HepG2 (cell line): ENCODE results near the gene KCTD8. TPM values are rescaled to one million over a fixed set of nuclear protein-coding genes. Genes with fewer than 3 reads are reported as not detected.

Experiments
- ATAC-seq: fragments of 200-7000 bp; cut with Tn5 transposase; 3 replicates; pipeline ENCODE4 v1.9.1; 2020; ENCODE audit warnings: mild to moderate bottlenecking, moderate library complexity
- BruUV-seq: library from RNA; stranded (reverse); fragments of 400-500 nt; replicated peaks from 2 replicates; lab custom pipeline; 2021; lab: Mats Ljungman, UMichigan
- CTCF ChIA-PET: fragments of 300-600 bp; formaldehyde crosslinking; extraction: SDS; loops from one replicate; lab custom pipeline; 2021; ENCODE audit warnings: low total read pairs, inconsistent platforms, low intra/inter-chr PET ratio; lab: Yijun Ruan, JAX
- POLR2A ChIA-PET: fragments of 350-600 bp; sonication (Branson Sonifier 250); formaldehyde crosslinking; loops from one replicate; lab custom pipeline; 2020; ENCODE audit warnings: antibody characterized with exemption, inconsistent platforms; lab: Yijun Ruan, JAX
- DNase-seq: peaks from one replicate; pipeline ENCODE4 v3.0.0-alpha.2; 2015; ENCODE audit warnings: low spot score
- FAIRE-seq: peaks from 3 replicates; lab custom pipeline; 2011; peaks lifted over from hg19 to GRCh38; lab: Jason Lieb, UNC
- H2AFZ ChIP-seq: one replicate; pipeline ENCODE4 v1.6.1; 2011; ENCODE audit warnings: low read length, inconsistent platforms
- H3K27ac ChIP-seq: fragments of 300-600 bp; 3 replicates; pipeline ENCODE4 v1.8.0; 2011; ENCODE audit warnings: mixed run types, mild to moderate bottlenecking, mixed read lengths, low read length, inconsistent platforms; ENCODE audit not compliant: insufficient read depth; ENCODE audit errors: extremely low read length
- H3K27me3 ChIP-seq, 2 experiments: fragments of 200-600 bp in 1 of 2; 2 replicates in 1 of 2; 3 replicates in 1 of 2; pipeline versions ENCODE4 v1.6.0 to v1.8.0; 2011; ENCODE audit warnings: low read length in 2 of 2, mild to moderate bottlenecking in 2 of 2, moderate library complexity in 2 of 2, inconsistent platforms in 1 of 2; ENCODE audit not compliant: insufficient read depth in 2 of 2, control insufficient read depth in 1 of 2
- H3K36me3 ChIP-seq, 2 experiments: fragments of 200-600 bp in 1 of 2; replicated peaks in 1 of 2; 2 replicates in 1 of 2; 3 replicates in 1 of 2; pipeline versions ENCODE4 v1.5.1 to v1.8.0; 2011; ENCODE audit warnings: low read length in 2 of 2, inconsistent platforms in 1 of 2; ENCODE audit not compliant: insufficient read depth in 2 of 2, control insufficient read depth in 1 of 2
- H3K4me1 ChIP-seq: 2 replicates; pipeline ENCODE4 v1.5.1; 2012; ENCODE audit warnings: low read length, inconsistent platforms; ENCODE audit not compliant: insufficient read depth
- H3K4me2 ChIP-seq: 2 replicates; pipeline ENCODE4 v1.6.0; 2011; ENCODE audit warnings: low read depth, low read length, inconsistent platforms
- H3K4me3 ChIP-seq, 3 experiments: fragments of 200-600 bp in 1 of 3; sonication (generic), shearing (Covaris generic) in 1 of 3; replicated peaks in 1 of 3; 2 replicates each; pipeline ENCODE4 v1.5.1; 2011 to 2016; ENCODE audit warnings: low read length in 3 of 3, inconsistent platforms in 2 of 3, low read depth in 2 of 3, mild to moderate bottlenecking in 2 of 3, control low read depth in 1 of 3, mixed read lengths in 1 of 3; ENCODE audit not compliant: insufficient read depth in 1 of 3
- H3K79me2 ChIP-seq: one replicate; pipeline ENCODE4 v1.6.1; 2011; ENCODE audit warnings: low read length, inconsistent platforms; ENCODE audit not compliant: insufficient read depth
- H3K9ac ChIP-seq: 2 replicates; pipeline ENCODE4 v1.6.0; 2011; ENCODE audit warnings: mild to moderate bottlenecking, low read depth, low read length, inconsistent platforms; ENCODE audit not compliant: insufficient read depth
- H3K9me3 ChIP-seq: 2 replicates; pipeline ENCODE4 v1.5.1; 2012; ENCODE audit warnings: mild to moderate bottlenecking, low read length
- H4K20me1 ChIP-seq: 2 replicates; pipeline ENCODE4 v1.6.0; 2011; ENCODE audit warnings: inconsistent platforms, mild to moderate bottlenecking, low read length, moderate library complexity; ENCODE audit not compliant: insufficient read depth
- ATRX ChIP-seq: sonication (generic); formaldehyde crosslinking; IDR thresholded peaks from 2 replicates; pipeline ENCODE4 v1.4.0; 2020; ENCODE audit warnings: missing genetic modification reagents, borderline replicate concordance
- CTCF ChIP-seq: sonication (generic); formaldehyde crosslinking; IDR thresholded peaks from 2 replicates; pipeline ENCODE4 v1.5.0; 2020; ENCODE audit warnings: mild to moderate bottlenecking, missing genetic modification reagents, moderate library complexity
- ETS1 ChIP-seq: sonication (generic); formaldehyde crosslinking; IDR thresholded peaks from 2 replicates; pipeline ENCODE4 v1.4.0; 2020; ENCODE audit warnings: missing genetic modification reagents
- FOXK2 ChIP-seq: fragments of 450-650 bp; IDR thresholded peaks from 2 replicates; pipeline ENCODE4 v1.6.1; 2016
- HDAC6 ChIP-seq: fragments of 200-600 bp; sonication (generic); IDR thresholded peaks from 2 replicates; pipeline ENCODE4 v1.7.0; 2017; ENCODE audit warnings: mild to moderate bottlenecking, antibody characterized with exemption, low read length, low read depth
- MLX ChIP-seq: IDR thresholded peaks from 2 replicates; pipeline ENCODE4 v1.6.1; 2016
- MXI1 ChIP-seq: IDR thresholded peaks from 3 replicates; pipeline ENCODE4 v1.6.1; 2012; ENCODE audit warnings: low read depth, low read length, inconsistent platforms, borderline replicate concordance
- NFE2 ChIP-seq: sonication (generic); formaldehyde crosslinking; IDR thresholded peaks from 2 replicates; pipeline ENCODE4 v1.4.0; 2020; ENCODE audit warnings: missing genetic modification reagents
- TFAP4 ChIP-seq: sonication (generic); IDR thresholded peaks from 2 replicates; pipeline ENCODE4 v1.6.1; 2016; ENCODE audit warnings: low read depth, borderline replicate concordance
- XBP1 ChIP-seq: sonication (generic); formaldehyde crosslinking; IDR thresholded peaks from 2 replicates; pipeline ENCODE4 v1.5.0; 2020; ENCODE audit warnings: missing genetic modification reagents
- ZNF691 ChIP-seq: sonication (generic); formaldehyde crosslinking; IDR thresholded peaks from 2 replicates; pipeline ENCODE4 v1.4.0; 2020; ENCODE audit warnings: missing genetic modification reagents, low read depth, mild to moderate bottlenecking, borderline replicate concordance
- WGBS: methylation state at CpG from one replicate; pipeline ENCODE4 v1.1.6; 2017; ENCODE audit warnings: low lambda C conversion rate; 5-methylcytosine and 5-hydroxymethylcytosine counted together
- in situ Hi-C: cut with HindIII; loops from 2 replicates; pipeline ENCODE4 v1.10.0; 2017; ENCODE audit warnings: low pct_unique_long_range_greater_than_20kb; ENCODE audit not compliant: extremely low pct_ligation_motif_present
- intact Hi-C: fragments of 100-400 bp; cut with micrococcal nuclease; formaldehyde crosslinking; loops from one replicate; pipeline ENCODE4 v1.10.0; 2022; ENCODE audit not compliant: unreplicated experiment
- polyA plus RNA-seq, 8 experiments: library from polyadenylated mRNA; depleted of rRNA in 3 of 8; stranded (reverse) in 7 of 8; unstranded in 1 of 8; fragments of >200 nt; fragmentation: Illumina TruSeq in 4 of 8; extraction: Trizol in 4 of 8; gene quantifications; 2 replicates each; pipeline versions ENCODE4 v1.2.1 to v1.2.3, GENCODE V29; 2011 to 2016; ENCODE audit warnings: low read depth in 4 of 8, missing spikeins in 1 of 8, mixed read lengths in 1 of 8; ENCODE audit not compliant: insufficient read depth in 1 of 8
- total RNA-seq, 5 experiments: library from RNA; depleted of rRNA; stranded (reverse); fragments of >200 nt; fragmentation: Illumina TruSeq; extraction: Trizol; gene quantifications; 2 replicates each; pipeline ENCODE4 v1.2.3, GENCODE V29; 2016; ENCODE audit warnings: low read depth in 1 of 5

The KCTD8 gene
- total and polyA plus RNA-seq, 2 of the 13 experiments (the other 11 are each of a cell fraction or from before 2014, with no cell fraction given): not detected

- DNase-seq (no peak), ATAC-seq (no peak), FAIRE-seq (no peak)
- Histone ChIP-seq H3K27me3 (no peaks in the 10 kb centered on the region), H3K9me3 (peaks cover 45% of the 10 kb centered on the region), H2AFZ (no peak overlapping the region), H3K4me3 (no peak overlapping the region), H3K79me2 (no peaks in the 10 kb centered on the region), H4K20me1 (no peaks in the 10 kb centered on the region), H3K36me3 (no peaks in the 10 kb centered on the region), H3K4me1 (no peaks in the 10 kb centered on the region), H3K9ac (no peak overlapping the region), H3K4me2 (no peak overlapping the region), H3K27ac (no peak overlapping the region)
- in situ Hi-C loops (no loop called here), intact Hi-C loops (no loop called here)
- ChIA-PET POLR2A (no interaction called here), CTCF (no interaction called here)
- TF ChIP-seq XBP1 (CRISPR knock-in tag) (no peak), ATRX (CRISPR knock-in tag) (no peak), NFE2 (no peak), HDAC6 (no peak), TFAP4 (no peak), CTCF (CRISPR knock-in tag) (no peak), ZNF691 (CRISPR knock-in tag) (no peak), MLX (CRISPR knock-in tag) (no peak), FOXK2 (no peak), MXI1 (no peak), ETS1 (CRISPR knock-in tag) (no peak)
- BruUV-seq: no TSS peak
- WGBS: 88% methylated on average over 1 of the region's 1 CpG
Measured at GRCh38 chr4:44146516-44146915, 302.1 kb downstream of the KCTD8 start.
